K562 (cell line): ENCODE data around the gene ACTN4. TPM values are rescaled to one million over a fixed set of nuclear protein-coding genes. Genes with fewer than 3 reads are reported as not detected.

Experiments
- ATAC-seq: fragments of 200-7000 bp; cut with Tn5 transposase; 3 replicates; pipeline ENCODE4 v1.9.1; 2020; ENCODE audit warnings: moderate library complexity
- BruUV-seq: library from RNA; stranded (reverse); fragments of 400-500 nt; replicated peaks from 2 replicates; lab custom pipeline; 2021; lab: Mats Ljungman, UMichigan
- CTCF ChIA-PET: fragments of 300-600 bp; formaldehyde crosslinking; extraction: SDS; loops from one replicate; lab custom pipeline; 2021; ENCODE audit warnings: low intra/inter-chr PET ratio; lab: Yijun Ruan, JAX
- POLR2A ChIA-PET: fragments of 300-600, 350-650 bp; sonication (Branson Sonifier 250); formaldehyde crosslinking; extraction: SDS; loops from one replicate; lab custom pipeline; 2021; ENCODE audit warnings: antibody characterized with exemption, inconsistent platforms; lab: Yijun Ruan, JAX
- DNase-seq, 4 experiments: peaks; one replicate each; pipeline versions ENCODE4 v3.0.0 to v3.0.0-alpha.2; 2011 to 2018; ENCODE audit warnings: low spot score in 3 of 4, mixed read lengths in 3 of 4; ENCODE audit errors: extremely low read depth in 1 of 4
- FAIRE-seq: peaks from 2 replicates; lab custom pipeline; 2011; peaks lifted over from hg19 to GRCh38; lab: Jason Lieb, UNC
- H2AFZ ChIP-seq: 2 replicates; pipeline ENCODE4 v1.6.0; 2011; ENCODE audit warnings: low read depth, low read length, control low read depth, inconsistent platforms
- H3K27ac ChIP-seq: fragments of 200-600 bp; 3 replicates; pipeline ENCODE4 v1.8.0; 2011; ENCODE audit warnings: low read depth, mild to moderate bottlenecking, control low read depth, inconsistent platforms, low read length, moderate library complexity, mixed read lengths; ENCODE audit errors: extremely low read depth
- H3K27me3 ChIP-seq, 2 experiments: fragments of 300-600 bp in 1 of 2; 2 replicates in 1 of 2; 3 replicates in 1 of 2; pipeline versions ENCODE4 v1.6.0 to v1.8.0; 2011; ENCODE audit warnings: inconsistent platforms in 2 of 2, low read length in 2 of 2, mild to moderate bottlenecking in 1 of 2, mixed read lengths in 1 of 2, moderate library complexity in 1 of 2; ENCODE audit not compliant: control insufficient read depth in 2 of 2, insufficient read depth in 2 of 2
- H3K36me3 ChIP-seq: fragments of 300-600 bp; 3 replicates; pipeline ENCODE4 v1.8.0; 2011; ENCODE audit warnings: mild to moderate bottlenecking, low read length, inconsistent platforms; ENCODE audit not compliant: control insufficient read depth, insufficient read depth
- H3K4me1 ChIP-seq, 2 experiments: fragments of 200-600 bp in 1 of 2; replicated peaks in 1 of 2; 2 replicates in 1 of 2; 3 replicates in 1 of 2; pipeline versions ENCODE4 v1.5.1 to v1.8.0; 2011; ENCODE audit warnings: inconsistent platforms in 2 of 2, low read length in 2 of 2, mild to moderate bottlenecking in 1 of 2, mixed read lengths in 1 of 2, moderate library complexity in 1 of 2; ENCODE audit not compliant: control insufficient read depth in 2 of 2, insufficient read depth in 2 of 2
- H3K4me2 ChIP-seq: 2 replicates; pipeline ENCODE4 v1.6.1; 2011; ENCODE audit warnings: low read length, control low read depth, inconsistent platforms, mixed read lengths; ENCODE audit not compliant: insufficient read depth
- H3K4me3 ChIP-seq: fragments of 200-600 bp; sonication (generic), shearing (Covaris generic); 2 replicates; pipeline ENCODE4 v1.5.1; 2016; ENCODE audit warnings: control low read depth, inconsistent platforms
- H3K79me2 ChIP-seq: fragments of 200-600 bp; 3 replicates; pipeline ENCODE4 v1.8.0; 2011; ENCODE audit warnings: low read length, inconsistent platforms; ENCODE audit not compliant: control insufficient read depth, insufficient read depth
- H3K9ac ChIP-seq, 2 experiments: 2 replicates each; pipeline versions ENCODE4 v1.6.0 to v1.6.1; 2011; ENCODE audit warnings: low read depth in 2 of 2, low read length in 2 of 2, control low read depth in 1 of 2, inconsistent platforms in 1 of 2, mild to moderate bottlenecking in 1 of 2, mixed read lengths in 1 of 2; ENCODE audit not compliant: insufficient read depth in 1 of 2
- H3K9me1 ChIP-seq: one replicate; pipeline ENCODE4 v1.6.0; 2011; ENCODE audit warnings: inconsistent platforms, mild to moderate bottlenecking, low read length, moderate library complexity; ENCODE audit not compliant: control insufficient read depth, insufficient read depth
- H3K9me3 ChIP-seq: replicated peaks from 2 replicates; pipeline ENCODE4 v1.5.1; 2011; ENCODE audit warnings: low read depth, low read length, inconsistent platforms; ENCODE audit not compliant: control insufficient read depth, insufficient read depth
- H4K20me1 ChIP-seq: replicated peaks from 2 replicates; pipeline ENCODE4 v1.6.1; 2011; ENCODE audit warnings: low read length, inconsistent platforms, mixed read lengths; ENCODE audit not compliant: control insufficient read depth, insufficient read depth
- ARID3B ChIP-seq: fragments of 250-450 bp; sonication (Bioruptor Pico); IDR thresholded peaks from 2 replicates; pipeline ENCODE4 v1.4.0; 2020; ENCODE audit warnings: borderline replicate concordance
- CREM ChIP-seq: IDR thresholded peaks from 2 replicates; pipeline ENCODE4 v1.6.1; 2014; ENCODE audit warnings: antibody characterized with exemption, low read depth
- E2F6 ChIP-seq, 2 experiments: IDR thresholded peaks; 2 replicates each; pipeline ENCODE4 v1.6.1; 2011; ENCODE audit warnings: borderline replicate concordance in 1 of 2, control low read depth in 1 of 2, low read depth in 1 of 2, low read length in 1 of 2, mild to moderate bottlenecking in 1 of 2, mixed read lengths in 1 of 2, moderate library complexity in 1 of 2; ENCODE audit not compliant: insufficient read depth in 1 of 2, insufficient read length in 1 of 2, poor library complexity in 1 of 2, severe bottlenecking in 1 of 2; ENCODE audit errors: extremely low read depth in 1 of 2
- EP300 ChIP-seq: IDR thresholded peaks from 2 replicates; pipeline ENCODE4 v1.6.1; 2012; ENCODE audit warnings: low read length, improper control_type of control experiment
- EP400 ChIP-seq: fragments of 450-650 bp; IDR thresholded peaks from 2 replicates; pipeline ENCODE4 v1.6.1; 2017; ENCODE audit warnings: antibody characterized with exemption, mild to moderate bottlenecking, moderate library complexity
- FOS ChIP-seq: IDR thresholded peaks from 3 replicates; pipeline ENCODE4 v1.6.1; 2011; ENCODE audit not compliant: insufficient read length; ENCODE audit errors: extremely low read depth
- FOXK1 ChIP-seq: sonication (generic); formaldehyde crosslinking; IDR thresholded peaks from 2 replicates; pipeline ENCODE4 v1.8.0; 2022; ENCODE audit warnings: missing genetic modification reagents, mild to moderate bottlenecking, borderline replicate concordance
- HDAC2 ChIP-seq: fragments of 450-650 bp; IDR thresholded peaks from 2 replicates; pipeline ENCODE4 v1.6.1; 2016; ENCODE audit warnings: mild to moderate bottlenecking
- KDM4B ChIP-seq, 2 experiments: fragments of 450-650 bp in 1 of 2; sonication (generic) in 1 of 2; IDR thresholded peaks; 2 replicates each; pipeline ENCODE4 v1.6.1; 2016 to 2017; ENCODE audit warnings: borderline replicate concordance in 2 of 2, antibody characterized with exemption in 1 of 2, low read depth in 1 of 2, mild to moderate bottlenecking in 1 of 2
- MAZ ChIP-seq, 2 experiments: fragments of 450-650 bp in 1 of 2; sonication (generic) in 1 of 2; formaldehyde crosslinking; IDR thresholded peaks in 1 of 2; conservative IDR thresholded peaks in 1 of 2; 2 replicates each; pipeline versions ENCODE4 v1.4.0 to v1.5.0; 2020; ENCODE audit warnings: mild to moderate bottlenecking in 1 of 2, missing genetic modification reagents in 1 of 2
- MEIS2 ChIP-seq: fragments of 450-650 bp; IDR thresholded peaks from 2 replicates; pipeline ENCODE4 v1.6.1; 2014; ENCODE audit warnings: mild to moderate bottlenecking; ENCODE audit not compliant: partially characterized antibody
- PML ChIP-seq: IDR thresholded peaks from 2 replicates; pipeline ENCODE4 v1.6.1; 2012; ENCODE audit warnings: low read length, inconsistent platforms
- PYGO2 ChIP-seq: fragments of 450-650 bp; IDR thresholded peaks from 2 replicates; pipeline ENCODE4 v1.6.1; 2016; ENCODE audit warnings: mild to moderate bottlenecking, missing genetic modification characterization, moderate library complexity, missing compliant biosample characterization
- SMC3 ChIP-seq: conservative IDR thresholded peaks from 2 replicates; pipeline ENCODE4 v1.6.1; 2011; ENCODE audit warnings: low read depth, low read length, improper control_type of control experiment; ENCODE audit not compliant: insufficient read depth
- SRSF9 ChIP-seq: fragments of 200-400 bp; formaldehyde crosslinking; IDR thresholded peaks from 2 replicates; pipeline ENCODE4 v1.6.1; 2017; ENCODE audit warnings: low read depth, low read length, borderline replicate concordance
- YBX1 ChIP-seq: fragments of 450-650 bp; IDR thresholded peaks from 2 replicates; pipeline ENCODE4 v1.7.1; 2016; ENCODE audit warnings: mild to moderate bottlenecking
- ZNF384 ChIP-seq: IDR thresholded peaks from 2 replicates; pipeline ENCODE4 v1.6.1; 2012; ENCODE audit warnings: low read depth, low read length, improper control_type of control experiment
- ZNF717 ChIP-seq: fragments of 250-450 bp; sonication (Bioruptor Pico); IDR thresholded peaks from 2 replicates; pipeline ENCODE4 v1.5.0; 2021
- ZSCAN29 ChIP-seq: fragments of 450-650 bp; IDR thresholded peaks from 2 replicates; pipeline ENCODE4 v1.6.1; 2017
- WGBS: fragments of 100-300 bp; shearing (Covaris generic); methylation state at CpG from one replicate; pipeline ENCODE4 v1.1.6; 2016; ENCODE audit warnings: low coverage, mixed read lengths; ENCODE audit not compliant: insufficient coverage; ENCODE audit errors: missing lambda C conversion rate; 5-methylcytosine and 5-hydroxymethylcytosine counted together
- in situ Hi-C: fragments of 300-500 bp; cut with MboI; formaldehyde crosslinking; loops from 4 replicates; pipeline ENCODE4 v1.15.0; 2018; ENCODE audit warnings: inconsistent platforms, mixed read lengths
- intact Hi-C: fragments of 100-400 bp; cut with micrococcal nuclease; formaldehyde crosslinking; loops from 2 replicates; pipeline ENCODE4 v1.14.2; 2022
- polyA plus RNA-seq, 8 experiments: library from polyadenylated mRNA; depleted of rRNA in 4 of 8; stranded (reverse) in 5 of 8; unstranded in 3 of 8; fragments of >200 nt; fragmentation: Nextera tagmentation in 2 of 8; fragmentation: Illumina TruSeq in 1 of 8; extraction: Ambion mirVana in 2 of 8; extraction: Trizol in 1 of 8; gene quantifications; 2 replicates each; pipeline versions ENCODE4 v1.2.1 to v1.2.3, GENCODE V29; 2011 to 2014; ENCODE audit warnings: inconsistent platforms in 1 of 8, missing spikeins in 1 of 8
- total RNA-seq, 7 experiments: library from RNA; depleted of rRNA in 6 of 7; stranded (reverse); fragments of >200 nt in 6 of 7; fragmentation: Illumina TruSeq in 2 of 7; extraction: Trizol in 2 of 7; gene quantifications; 2 replicates each; pipeline versions ENCODE4 v1.2.1 to v1.2.3, GENCODE V29; 2011 to 2021; ENCODE audit warnings: low replicate concordance in 1 of 7

Gene ACTN4
- total and polyA plus RNA-seq, 9 of the 15 experiments (the other 6 are each of a cell fraction or from before 2014, with no cell fraction given) = 3.1 to 385 (median 125) TPM

- H3K4me1 ChIP-seq = peaks cover 60 to 81% of the 10 kb centered on the region in 2 experiments
- no peak overlapping the region for H3K4me3 ChIP-seq
- DNase-seq (peak in 2 of 4 experiments; percentile 56 to 84), FAIRE-seq (peak; percentile 79), ATAC-seq (peak; percentile 51)
- peaks cover 49% of the 10 kb centered on the region for H3K36me3 ChIP-seq
- peaks cover 3% of the 10 kb centered on the region for H3K9me1 ChIP-seq
- intact Hi-C loops (loop anchor here (1.0 to 5.0 kb wide), 3 partner anchors 19 to 53 kb away; no protein-coding TSS in a partner anchor), in situ Hi-C loops (no loop called here)
- H3K27me3 ChIP-seq = no peaks in the 10 kb centered on the region
- POLR2A ChIA-PET = interaction anchor here (0.6 to 3.1 kb wide), 8 partner anchors 10 to 108 kb away, joined by 3 to 31 read pairs (median 3); partner anchors contain the start of gene ACTN4
- no peaks in the 10 kb centered on the region for H3K9me3 ChIP-seq
- H3K4me2 ChIP-seq = peak overlapping the region; percentile 77
- no peak overlapping the region for H2AFZ ChIP-seq
- H4K20me1 ChIP-seq = peaks cover 5% of the 10 kb centered on the region; the same call in 1 of the 2 replicates
- H3K79me2 ChIP-seq = peaks cover 90% of the 10 kb centered on the region
- no TSS peak for BruUV-seq
- peak overlapping the region; percentile 70 to 85; a peak in 3 of 4 replicates for H3K9ac ChIP-seq
- H3K27ac ChIP-seq = peak overlapping the region; percentile 89
- CTCF ChIA-PET = no interaction called here
- WGBS = 16% methylated on average over 16 of the region's 16 CpGs
- TF ChIP-seq YBX1 = no peak
- TF ChIP-seq EP300 = peak; percentile 53; the same call in 1 of the 2 replicates
- TF ChIP-seq HDAC2 = no peak
- peak; percentile 41; the same call in 1 of the 2 replicates for TF ChIP-seq EP400
- peak; percentile 89 for TF ChIP-seq CREM
- TF ChIP-seq ZNF384 = no peak
- no peak for TF ChIP-seq FOXK1 (CRISPR knock-in tag)
- no peak for TF ChIP-seq ARID3B
- TF ChIP-seq SMC3 = no peak
- TF ChIP-seq PYGO2 = no peak
- no peak; a peak in 1 of 4 replicates for TF ChIP-seq MAZ (CRISPR knock-in tag; conservative IDR thresholded peaks at IDR 0.05 in 1 of 2, IDR thresholded peaks at IDR 0.05 in 1 of 2)
- no peak for TF ChIP-seq KDM4B (IDR thresholded peaks at IDR 0.05; ENCODE audit: borderline replicate concordance in 2 of 2, low read depth in 1 of 2)
- no peak for TF ChIP-seq MEIS2
- no peak for TF ChIP-seq SRSF9
- TF ChIP-seq PML = no peak
- no peak for TF ChIP-seq ZSCAN29
- TF ChIP-seq E2F6 (IDR thresholded peaks at IDR 0.05; ENCODE audit: borderline replicate concordance in 1 of 2, extremely low read depth in 1 of 2, insufficient read depth in 1 of 2, insufficient read length in 1 of 2, low read depth in 1 of 2, low read length in 1 of 2, poor library complexity in 1 of 2, severe bottlenecking in 1 of 2) = peak in 1 of 2 experiments; percentile 38
- no peak for TF ChIP-seq ZNF717 (CRISPR knock-in tag)
- no peak for TF ChIP-seq FOS
Observed at GRCh38 chr19:38674388-38675171, 27.1 kb downstream of the ACTN4 start.
